K562 (cell line): ENCODE measurements around the gene HAT1. TPM values are rescaled to one million over a fixed set of nuclear protein-coding genes. Genes with fewer than 3 reads are reported as not detected.

ENCODE experiments used
- ATAC-seq: fragments of 200-7000 bp; cut with Tn5 transposase; 3 replicates; pipeline ENCODE4 v1.9.1; 2020; ENCODE audit warnings: moderate library complexity
- BruUV-seq: library from RNA; stranded (reverse); fragments of 400-500 nt; replicated peaks from 2 replicates; lab custom pipeline; 2021; lab: Mats Ljungman, UMichigan
- CTCF ChIA-PET: fragments of 300-600 bp; formaldehyde crosslinking; extraction: SDS; loops from one replicate; lab custom pipeline; 2021; ENCODE audit warnings: low intra/inter-chr PET ratio; lab: Yijun Ruan, JAX
- POLR2A ChIA-PET: fragments of 300-600, 350-650 bp; sonication (Branson Sonifier 250); formaldehyde crosslinking; extraction: SDS; loops from one replicate; lab custom pipeline; 2021; ENCODE audit warnings: antibody characterized with exemption, inconsistent platforms; lab: Yijun Ruan, JAX
- DNase-seq, 4 experiments: peaks; one replicate each; pipeline versions ENCODE4 v3.0.0 to v3.0.0-alpha.2; 2011 to 2018; ENCODE audit warnings: low spot score in 3 of 4, mixed read lengths in 3 of 4; ENCODE audit errors: extremely low read depth in 1 of 4
- FAIRE-seq: peaks from 2 replicates; lab custom pipeline; 2011; peaks lifted over from hg19 to GRCh38; lab: Jason Lieb, UNC
- H2AFZ ChIP-seq: 2 replicates; pipeline ENCODE4 v1.6.0; 2011; ENCODE audit warnings: low read depth, low read length, control low read depth, inconsistent platforms
- H3K27ac ChIP-seq: fragments of 200-600 bp; 3 replicates; pipeline ENCODE4 v1.8.0; 2011; ENCODE audit warnings: low read depth, mild to moderate bottlenecking, control low read depth, inconsistent platforms, low read length, moderate library complexity, mixed read lengths; ENCODE audit errors: extremely low read depth
- H3K27me3 ChIP-seq, 2 experiments: fragments of 300-600 bp in 1 of 2; 2 replicates in 1 of 2; 3 replicates in 1 of 2; pipeline versions ENCODE4 v1.6.0 to v1.8.0; 2011; ENCODE audit warnings: inconsistent platforms in 2 of 2, low read length in 2 of 2, mild to moderate bottlenecking in 1 of 2, mixed read lengths in 1 of 2, moderate library complexity in 1 of 2; ENCODE audit not compliant: control insufficient read depth in 2 of 2, insufficient read depth in 2 of 2
- H3K36me3 ChIP-seq: fragments of 300-600 bp; 3 replicates; pipeline ENCODE4 v1.8.0; 2011; ENCODE audit warnings: mild to moderate bottlenecking, low read length, inconsistent platforms; ENCODE audit not compliant: control insufficient read depth, insufficient read depth
- H3K4me1 ChIP-seq, 2 experiments: fragments of 200-600 bp in 1 of 2; replicated peaks in 1 of 2; 2 replicates in 1 of 2; 3 replicates in 1 of 2; pipeline versions ENCODE4 v1.5.1 to v1.8.0; 2011; ENCODE audit warnings: inconsistent platforms in 2 of 2, low read length in 2 of 2, mild to moderate bottlenecking in 1 of 2, mixed read lengths in 1 of 2, moderate library complexity in 1 of 2; ENCODE audit not compliant: control insufficient read depth in 2 of 2, insufficient read depth in 2 of 2
- H3K4me2 ChIP-seq: 2 replicates; pipeline ENCODE4 v1.6.1; 2011; ENCODE audit warnings: low read length, control low read depth, inconsistent platforms, mixed read lengths; ENCODE audit not compliant: insufficient read depth
- H3K4me3 ChIP-seq: fragments of 200-600 bp; sonication (generic), shearing (Covaris generic); 2 replicates; pipeline ENCODE4 v1.5.1; 2016; ENCODE audit warnings: control low read depth, inconsistent platforms
- H3K79me2 ChIP-seq: fragments of 200-600 bp; 3 replicates; pipeline ENCODE4 v1.8.0; 2011; ENCODE audit warnings: low read length, inconsistent platforms; ENCODE audit not compliant: control insufficient read depth, insufficient read depth
- H3K9ac ChIP-seq, 2 experiments: 2 replicates each; pipeline versions ENCODE4 v1.6.0 to v1.6.1; 2011; ENCODE audit warnings: low read depth in 2 of 2, low read length in 2 of 2, control low read depth in 1 of 2, inconsistent platforms in 1 of 2, mild to moderate bottlenecking in 1 of 2, mixed read lengths in 1 of 2; ENCODE audit not compliant: insufficient read depth in 1 of 2
- H3K9me1 ChIP-seq: one replicate; pipeline ENCODE4 v1.6.0; 2011; ENCODE audit warnings: inconsistent platforms, mild to moderate bottlenecking, low read length, moderate library complexity; ENCODE audit not compliant: control insufficient read depth, insufficient read depth
- H3K9me3 ChIP-seq: replicated peaks from 2 replicates; pipeline ENCODE4 v1.5.1; 2011; ENCODE audit warnings: low read depth, low read length, inconsistent platforms; ENCODE audit not compliant: control insufficient read depth, insufficient read depth
- H4K20me1 ChIP-seq: replicated peaks from 2 replicates; pipeline ENCODE4 v1.6.1; 2011; ENCODE audit warnings: low read length, inconsistent platforms, mixed read lengths; ENCODE audit not compliant: control insufficient read depth, insufficient read depth
- ID3 ChIP-seq, 2 experiments: fragments of 250-450 bp in 1 of 2; fragments of 450-650 bp in 1 of 2; sonication (Bioruptor Pico) in 1 of 2; IDR thresholded peaks; 2 replicates each; pipeline versions ENCODE4 v1.6.1 to v1.8.0; 2016 to 2021; ENCODE audit warnings: mild to moderate bottlenecking in 2 of 2, moderate library complexity in 2 of 2, missing compliant biosample characterization in 1 of 2, missing genetic modification characterization in 1 of 2
- NFYB ChIP-seq: IDR thresholded peaks from 2 replicates; pipeline ENCODE4 v1.6.1; 2011; ENCODE audit warnings: mild to moderate bottlenecking, moderate library complexity; ENCODE audit not compliant: insufficient read length; ENCODE audit errors: extremely low read depth
- ZBTB17 ChIP-seq: fragments of 450-650 bp; formaldehyde crosslinking; IDR thresholded peaks from 2 replicates; pipeline ENCODE4 v1.4.0; 2020; ENCODE audit warnings: mild to moderate bottlenecking
- whole genome bisulfite sequencing: fragments of 100-300 bp; shearing (Covaris generic); methylation state at CpG from one replicate; pipeline ENCODE4 v1.1.6; 2016; ENCODE audit warnings: low coverage, mixed read lengths; ENCODE audit not compliant: insufficient coverage; ENCODE audit errors: missing lambda C conversion rate; 5-methylcytosine and 5-hydroxymethylcytosine counted together
- in situ Hi-C: fragments of 300-500 bp; cut with MboI; formaldehyde crosslinking; loops from 4 replicates; pipeline ENCODE4 v1.15.0; 2018; ENCODE audit warnings: inconsistent platforms, mixed read lengths
- intact Hi-C: fragments of 100-400 bp; cut with micrococcal nuclease; formaldehyde crosslinking; loops from 2 replicates; pipeline ENCODE4 v1.14.2; 2022
- polyA plus RNA-seq, 8 experiments: library from polyadenylated mRNA; depleted of rRNA in 4 of 8; stranded (reverse) in 5 of 8; unstranded in 3 of 8; fragments of >200 nt; fragmentation: Nextera tagmentation in 2 of 8; fragmentation: Illumina TruSeq in 1 of 8; extraction: Ambion mirVana in 2 of 8; extraction: Trizol in 1 of 8; gene quantifications; 2 replicates each; pipeline versions ENCODE4 v1.2.1 to v1.2.3, GENCODE V29; 2011 to 2014; ENCODE audit warnings: inconsistent platforms in 1 of 8, missing spikeins in 1 of 8
- total RNA-seq, 7 experiments: library from RNA; depleted of rRNA in 6 of 7; stranded (reverse); fragments of >200 nt in 6 of 7; fragmentation: Illumina TruSeq in 2 of 7; extraction: Trizol in 2 of 7; gene quantifications; 2 replicates each; pipeline versions ENCODE4 v1.2.1 to v1.2.3, GENCODE V29; 2011 to 2021; ENCODE audit warnings: low replicate concordance in 1 of 7

Gene HAT1
- total and polyA plus RNA-seq, 9 of the 15 experiments (the other 6 are each of a cell fraction or from before 2014, with no cell fraction given) = 125 to 384 (median 244) TPM

GRCh38 chr2:171874963-171875362 is 47.3 kb upstream of the HAT1 start:
- H3K79me2 ChIP-seq = peaks cover 10% of the 10 kb centered on the region
- no peak for FAIRE-seq
- no peak overlapping the region for H3K4me3 ChIP-seq
- H2AFZ ChIP-seq = no peak overlapping the region
- in situ Hi-C loops = no loop called here
- TF ChIP-seq NFYB (peak; percentile 31), ZBTB17 (no peak), ID3 (CRISPR knock-in tag; IDR thresholded peaks at IDR 0.05) (no peak), ID3 (tag; IDR thresholded peaks at IDR 0.05) (peak; percentile 67; the same call in 1 of the 2 replicates)
- no peaks in the 10 kb centered on the region for H3K27me3 ChIP-seq
- intact Hi-C loops = loop anchor here (5.0 kb wide), 1 partner anchor 47 kb away; the partner anchor contains the start of gene HAT1
- H3K9ac ChIP-seq = no peak overlapping the region
- peaks cover 19% of the 10 kb centered on the region; the same call in 2 of the 3 replicates for H3K36me3 ChIP-seq
- no TSS peak for BruUV-seq
- DNase-seq = no peak
- 82% methylated on average over 12 of the region's 12 CpGs for whole genome bisulfite sequencing
- no peak overlapping the region for H3K4me2 ChIP-seq
- H4K20me1 ChIP-seq = no peaks in the 10 kb centered on the region
- H3K9me1 ChIP-seq = no peaks in the 10 kb centered on the region
- POLR2A ChIA-PET = no interaction called here
- H3K9me3 ChIP-seq = no peaks in the 10 kb centered on the region
- no peak for ATAC-seq
- CTCF ChIA-PET = no interaction called here
- H3K4me1 ChIP-seq = peaks cover 0 to 15% of the 10 kb centered on the region in 2 experiments; a peak in 3 of 5 replicates
- no peak overlapping the region for H3K27ac ChIP-seq
